Embryonic facial prominence (tissue), 1 donor: ENCODE measurements around the gene DLL1.
"Not testable (repeated sequence)": the region's sequence is repeated elsewhere in the genome, so short reads cannot be mapped to it uniquely, and the experiment has no call there.

Experiments used
- DNase-seq: peaks from one replicate; pipeline ENCODE4 v3.0.0-alpha.2; 2016; ENCODE audit errors: extremely low spot score

DLL1 gene

DNA sequence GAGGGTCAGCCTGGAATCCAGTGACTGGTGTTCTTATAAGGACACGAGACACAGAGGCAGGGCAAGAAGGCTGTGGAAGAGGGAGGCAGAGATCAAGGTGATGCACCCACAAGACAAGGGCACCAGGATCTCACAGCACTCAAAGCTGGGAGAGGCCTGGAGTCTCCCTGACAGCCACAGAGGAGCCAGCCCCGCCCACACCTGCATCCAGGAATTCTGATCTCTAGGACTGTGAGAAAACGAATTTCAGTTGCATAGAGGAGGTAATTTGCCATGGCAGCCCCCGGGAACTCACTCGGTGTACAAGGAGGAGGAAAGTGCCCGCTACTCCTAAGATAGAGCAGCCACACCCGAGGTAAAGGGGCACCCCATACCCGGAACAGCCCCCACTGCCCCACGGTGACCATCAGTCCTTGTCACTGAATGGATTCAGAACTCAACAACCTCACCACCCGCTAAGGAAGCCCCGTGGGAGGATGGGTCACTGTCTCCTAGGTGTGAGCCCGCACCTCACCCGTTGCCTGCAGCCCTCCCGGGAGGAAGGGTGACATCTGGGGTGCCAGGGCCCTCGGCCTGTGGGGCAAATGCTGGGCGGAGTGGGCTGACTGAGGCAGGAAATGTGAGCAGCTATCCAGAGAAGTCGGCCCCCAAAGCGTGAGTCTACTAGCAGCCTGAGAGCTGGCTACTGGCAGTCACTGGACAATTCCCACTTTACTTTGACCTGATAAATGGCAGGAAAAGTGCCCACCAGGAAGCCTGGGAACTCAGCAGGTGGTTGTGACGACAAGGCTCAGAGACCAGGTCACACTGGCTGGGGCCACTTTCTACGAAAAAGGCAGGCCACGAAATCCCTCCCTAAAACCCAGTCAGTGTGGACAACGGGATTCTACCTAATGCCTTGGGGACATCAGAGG is 22.4 kb downstream of the DLL1 start:
- DNase-seq, result no peak

DNA sequence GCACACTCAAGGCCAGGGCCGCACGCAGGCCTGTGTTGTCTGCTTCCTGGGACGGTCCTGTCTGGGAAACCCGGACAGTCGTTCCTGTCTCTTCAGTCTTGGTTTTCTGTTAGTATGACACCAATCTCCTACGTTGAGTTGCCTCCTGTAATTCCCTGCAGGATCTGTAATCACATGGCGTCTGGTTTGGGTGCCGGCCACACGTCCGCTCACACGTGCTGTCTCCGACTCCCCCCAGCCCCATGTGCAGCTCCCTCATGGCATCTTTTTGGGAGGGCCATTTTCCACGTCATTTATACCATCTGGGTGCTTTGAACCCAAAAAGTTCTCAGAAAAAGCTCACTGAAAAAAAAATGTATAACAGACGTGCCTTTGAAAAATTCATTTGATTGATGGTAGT is 23.2 kb downstream of the DLL1 start:
- DNase-seq, result no peak

DNA sequence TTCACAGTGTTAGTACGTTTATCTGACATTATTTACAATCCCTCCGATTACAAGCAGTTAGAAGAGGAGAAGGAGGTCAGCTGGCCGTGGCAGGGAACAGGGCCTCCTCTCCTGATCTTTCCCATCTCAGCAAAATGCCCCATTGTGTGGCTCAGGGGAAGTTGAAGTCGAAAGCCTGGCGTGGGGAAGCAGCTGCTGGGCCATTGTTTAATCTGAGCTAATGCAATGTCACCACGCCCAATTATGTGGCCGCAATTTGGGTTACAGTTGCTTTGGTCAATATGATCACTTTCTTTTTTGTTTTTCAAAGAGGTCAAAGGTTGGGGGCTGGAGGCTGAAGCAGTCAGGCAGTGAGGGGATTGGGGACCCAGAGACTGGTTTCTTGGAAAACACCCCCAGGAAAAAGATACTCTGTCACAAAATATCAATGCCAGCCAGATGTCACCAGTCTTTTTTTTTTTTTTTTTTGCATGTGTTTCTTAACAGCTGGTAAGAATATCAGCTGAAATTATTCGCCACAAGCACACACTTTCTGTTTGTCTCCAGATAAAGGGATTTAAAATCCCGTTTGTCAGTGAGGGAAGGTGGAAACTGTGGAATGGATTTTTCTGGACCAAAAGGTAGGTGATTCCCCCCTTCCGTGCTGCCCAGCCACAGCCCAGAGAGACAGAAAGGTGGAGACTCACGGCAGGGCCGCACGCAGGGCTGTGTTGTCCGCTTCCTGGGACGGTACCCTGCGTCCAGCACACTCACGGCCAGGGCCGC is 24.6 kb downstream of the DLL1 start:
- no peak for DNase-seq

DNA sequence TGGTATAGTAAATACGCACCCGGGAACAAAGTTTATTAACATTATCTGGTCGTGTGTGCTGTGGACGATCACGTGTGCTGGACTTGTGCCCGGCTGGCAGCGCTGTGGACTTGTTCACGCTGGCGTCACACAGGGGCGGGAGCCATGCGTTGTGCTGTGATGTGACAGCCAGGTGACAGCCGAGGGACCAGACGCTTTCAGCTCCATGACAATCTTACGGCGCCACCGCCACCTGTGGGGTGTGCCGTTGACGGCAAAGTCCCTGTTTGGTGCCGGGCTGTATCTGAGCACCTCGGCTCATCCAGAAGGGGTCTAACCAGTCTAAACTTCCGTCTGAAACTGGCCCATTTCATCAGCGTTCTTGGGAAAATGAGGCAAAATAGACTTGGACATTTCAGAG is 25.2 kb downstream of the DLL1 start:
- no peak for DNase-seq

DNA sequence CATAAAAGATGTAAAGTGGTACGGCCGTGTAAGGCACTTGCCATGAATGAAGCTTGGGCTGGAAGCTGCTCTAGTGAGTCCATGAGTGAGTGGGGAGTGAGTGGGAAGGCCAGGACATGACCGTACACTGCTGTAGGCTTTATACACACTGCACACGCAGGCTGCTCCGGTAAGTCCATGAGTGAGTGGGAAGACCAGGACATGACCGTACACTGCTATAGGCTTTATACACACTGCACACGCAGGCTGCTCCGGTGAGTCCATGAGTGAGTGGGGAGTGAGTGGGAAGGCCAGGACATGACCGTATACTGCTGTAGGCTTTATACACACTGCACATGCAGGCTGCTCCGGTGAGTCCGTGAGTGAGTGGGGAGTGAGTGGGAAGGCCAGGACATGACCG is 26.2 kb downstream of the DLL1 start:
- DNase-seq, result not testable (repeated sequence)

DNA sequence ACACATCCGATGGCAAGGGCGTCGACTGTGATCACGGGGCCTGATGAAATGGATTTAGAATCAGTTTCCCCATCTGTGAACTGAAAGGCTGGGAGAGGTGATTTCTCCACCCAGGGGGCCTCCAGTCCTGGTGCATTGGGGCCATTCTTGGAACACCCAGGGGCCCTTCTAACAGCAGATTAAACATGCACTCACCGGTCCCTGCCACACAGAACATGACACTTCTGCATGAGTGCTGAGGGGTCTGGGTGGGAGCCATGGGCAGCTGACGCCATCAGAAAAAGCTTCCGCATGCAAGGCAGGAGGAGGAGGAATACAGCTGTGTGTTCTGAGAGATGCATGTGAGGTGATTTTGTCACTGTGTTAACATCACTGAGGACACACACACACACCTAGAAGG is 26.8 kb downstream of the DLL1 start:
- no peak for DNase-seq

DNA sequence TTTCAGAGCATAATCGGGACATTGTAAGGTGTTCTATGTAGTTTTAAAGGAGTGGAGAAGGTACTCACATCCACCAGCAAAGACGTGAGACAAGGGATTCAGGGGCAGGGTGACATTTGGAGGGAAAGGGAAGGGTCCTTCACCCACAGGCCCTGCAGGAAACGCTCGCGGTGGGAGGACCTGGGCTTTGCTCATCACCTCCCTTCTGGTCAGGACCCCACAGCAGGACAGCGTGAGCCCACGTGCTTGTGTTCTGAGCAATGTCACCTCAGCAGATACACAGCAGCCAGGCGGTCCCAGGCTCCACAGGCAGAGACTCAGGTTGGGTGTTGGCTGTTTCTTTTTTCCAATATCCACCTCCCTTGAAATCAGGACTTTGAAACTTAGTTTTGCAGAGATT is 27.5 kb downstream of the DLL1 start:
- no peak for DNase-seq

DNA sequence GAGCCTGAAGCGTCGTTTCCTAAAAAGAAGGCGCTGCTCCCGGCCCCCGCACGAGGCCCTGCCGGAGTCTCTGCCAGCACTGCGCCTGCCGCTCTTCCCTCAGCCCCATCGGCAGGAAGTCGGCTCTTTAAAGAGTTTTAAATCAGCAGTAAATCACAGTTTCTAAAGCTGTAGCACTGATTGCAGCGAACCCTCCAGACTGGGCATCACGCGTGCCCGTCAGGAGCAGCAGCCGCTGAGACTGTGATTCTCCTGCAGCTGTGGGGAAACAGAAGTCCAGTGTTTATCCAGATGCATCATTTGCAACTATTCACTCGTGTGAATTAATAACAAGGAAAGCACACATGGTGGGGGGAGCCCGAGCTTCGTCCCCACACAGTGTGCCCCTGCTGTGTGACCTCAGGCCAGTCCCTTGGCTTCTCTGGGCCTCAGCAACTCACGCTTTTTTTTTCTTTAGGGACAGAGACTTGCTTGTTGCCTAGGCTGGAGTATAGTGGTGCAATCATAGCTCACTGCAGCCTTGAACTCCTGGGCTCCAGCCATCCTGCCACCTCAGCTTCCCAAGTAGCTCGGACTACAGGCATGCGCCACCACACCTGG is 28.3 kb downstream of the DLL1 start:
- no peak for DNase-seq

DNA sequence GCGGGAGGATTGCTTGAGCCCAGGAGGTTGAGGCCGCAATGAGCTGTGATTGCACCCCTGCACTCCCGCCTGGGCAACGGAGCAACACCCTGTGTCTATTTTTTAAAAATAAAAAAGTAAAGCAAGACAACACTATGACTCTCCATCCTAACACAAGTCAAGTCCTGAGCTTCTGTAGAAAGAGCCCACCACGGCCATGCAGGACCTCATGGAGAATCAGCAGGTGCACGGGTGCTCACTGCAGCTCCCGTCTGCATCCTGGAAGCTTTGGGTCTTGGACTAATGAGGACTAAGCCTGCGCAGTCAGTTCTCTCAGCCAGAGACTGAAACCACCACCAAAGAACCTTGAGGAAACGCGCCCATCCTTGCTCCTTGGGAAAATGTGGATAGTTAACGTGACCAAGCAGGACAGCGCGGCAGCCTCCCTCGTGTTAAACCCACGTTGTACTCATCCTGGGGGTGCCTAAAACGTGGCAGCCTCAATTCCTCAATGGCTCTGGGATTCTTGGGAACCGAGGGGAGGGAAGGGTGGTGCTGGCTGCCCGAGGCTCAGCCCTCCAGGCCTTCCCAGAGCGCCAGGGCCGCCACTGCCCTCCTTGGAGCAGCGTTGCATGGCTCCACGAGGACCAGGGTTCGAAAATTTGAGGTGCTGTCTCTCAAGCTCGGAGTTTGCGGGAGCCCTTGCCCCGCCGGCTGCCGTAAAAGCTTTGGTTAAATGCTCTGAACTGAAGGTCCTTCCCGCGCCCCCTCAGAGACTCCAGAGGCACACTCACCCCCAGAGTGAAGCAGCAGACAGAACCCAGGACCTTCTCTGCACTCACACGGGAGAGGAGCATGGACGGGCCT is 29.0 kb downstream of the DLL1 start:
- DNase-seq, result no peak

DNA sequence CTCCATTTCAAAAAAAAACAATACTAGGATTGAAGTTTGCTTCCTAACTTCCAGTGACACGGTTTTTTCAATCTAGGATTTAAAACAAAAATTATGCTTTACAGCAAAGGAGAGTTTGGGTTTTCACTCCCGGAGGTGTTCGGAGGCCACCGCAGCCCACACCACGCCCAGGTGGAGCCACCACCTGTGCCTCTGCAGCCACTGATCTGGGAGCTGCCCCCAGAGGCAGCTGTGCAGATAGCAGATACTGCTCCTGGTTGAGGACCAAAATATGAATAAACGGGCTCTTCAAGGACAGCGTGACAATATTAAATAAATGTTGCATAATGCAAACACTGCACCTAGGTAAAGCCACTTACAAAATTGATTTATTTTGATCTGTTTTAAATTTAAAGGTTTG is 30.2 kb downstream of the DLL1 start:
- DNase-seq, result no peak

DNA sequence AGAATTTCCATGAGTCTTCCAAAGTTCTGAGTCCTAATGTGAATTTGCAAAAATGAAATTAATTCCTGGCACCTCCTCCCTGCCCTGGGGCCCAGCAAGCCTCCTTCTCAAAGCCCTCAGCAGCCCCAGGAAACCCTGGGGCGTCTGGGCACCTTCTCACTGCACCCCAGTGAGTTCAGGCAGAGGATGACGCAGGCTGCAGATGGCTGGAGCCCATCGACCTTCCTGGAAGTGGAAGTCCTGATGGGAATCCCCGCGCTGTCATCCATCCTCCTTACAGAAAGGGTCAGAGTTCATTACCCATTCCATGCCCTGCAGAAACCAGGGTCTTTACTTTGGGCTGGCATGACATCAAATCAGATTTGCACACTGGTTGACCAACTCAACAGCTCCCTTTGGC is 31.6 kb downstream of the DLL1 start:
- DNase-seq, result no peak

DNA sequence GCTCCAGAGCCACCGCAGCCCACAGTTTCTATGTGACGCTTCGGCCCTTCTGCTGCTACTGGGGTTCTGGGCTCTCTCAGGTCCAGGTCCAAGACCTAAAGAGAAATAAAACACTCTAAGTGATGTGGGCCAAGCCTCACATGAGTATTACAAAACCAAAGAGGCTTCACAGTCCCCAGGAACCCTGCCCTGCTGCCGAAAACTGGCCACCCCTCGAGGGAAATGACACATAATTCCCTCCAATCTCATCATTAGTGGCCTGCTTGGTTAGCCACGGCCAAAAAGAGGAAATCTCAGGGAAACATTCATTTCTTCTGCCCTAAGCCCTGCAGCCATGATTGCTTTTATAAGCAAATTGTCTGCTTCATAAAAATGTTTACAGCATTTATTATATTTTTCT is 32.5 kb downstream of the DLL1 start:
- DNase-seq, result no peak

DNA sequence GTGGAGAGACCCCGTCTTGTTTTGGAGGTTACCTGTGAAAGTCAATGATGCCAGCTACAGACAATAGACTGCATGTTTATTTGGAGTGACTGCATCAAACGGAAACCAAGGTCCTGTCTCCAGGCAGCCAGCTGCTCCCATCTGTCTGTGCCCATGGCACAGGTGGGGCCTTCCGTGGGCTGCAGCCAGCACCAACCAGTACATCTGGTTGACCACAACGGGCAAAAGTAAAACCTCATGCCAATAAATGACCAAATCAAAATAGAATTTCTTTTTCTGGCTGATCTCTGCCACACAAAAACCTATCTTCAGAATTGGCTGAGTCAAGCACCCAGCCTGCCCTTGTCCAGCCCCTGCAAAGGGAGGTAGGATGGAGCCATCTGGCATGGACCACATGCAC is 33.5 kb downstream of the DLL1 start:
- DNase-seq, result no peak

DNA sequence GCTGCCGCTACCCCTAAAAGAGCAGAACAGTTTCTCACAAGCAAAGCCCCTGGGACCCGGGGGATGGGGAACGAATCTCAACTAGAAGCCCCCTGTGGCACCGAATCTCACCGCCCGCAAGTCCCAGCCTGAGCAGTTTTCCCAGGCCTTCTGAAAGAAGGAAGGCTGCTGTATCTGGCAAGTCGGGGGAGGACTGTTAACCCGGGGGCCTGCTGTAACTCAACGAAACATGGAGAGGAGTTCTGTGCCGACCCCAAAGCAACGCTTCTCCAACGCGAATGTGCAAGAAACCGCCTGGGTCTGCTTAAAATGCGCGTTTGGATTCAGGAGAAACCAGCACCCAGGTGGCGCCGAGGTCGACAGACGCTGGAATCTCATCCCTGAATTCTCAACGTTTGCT is 34.2 kb downstream of the DLL1 start:
- no peak for DNase-seq

DNA sequence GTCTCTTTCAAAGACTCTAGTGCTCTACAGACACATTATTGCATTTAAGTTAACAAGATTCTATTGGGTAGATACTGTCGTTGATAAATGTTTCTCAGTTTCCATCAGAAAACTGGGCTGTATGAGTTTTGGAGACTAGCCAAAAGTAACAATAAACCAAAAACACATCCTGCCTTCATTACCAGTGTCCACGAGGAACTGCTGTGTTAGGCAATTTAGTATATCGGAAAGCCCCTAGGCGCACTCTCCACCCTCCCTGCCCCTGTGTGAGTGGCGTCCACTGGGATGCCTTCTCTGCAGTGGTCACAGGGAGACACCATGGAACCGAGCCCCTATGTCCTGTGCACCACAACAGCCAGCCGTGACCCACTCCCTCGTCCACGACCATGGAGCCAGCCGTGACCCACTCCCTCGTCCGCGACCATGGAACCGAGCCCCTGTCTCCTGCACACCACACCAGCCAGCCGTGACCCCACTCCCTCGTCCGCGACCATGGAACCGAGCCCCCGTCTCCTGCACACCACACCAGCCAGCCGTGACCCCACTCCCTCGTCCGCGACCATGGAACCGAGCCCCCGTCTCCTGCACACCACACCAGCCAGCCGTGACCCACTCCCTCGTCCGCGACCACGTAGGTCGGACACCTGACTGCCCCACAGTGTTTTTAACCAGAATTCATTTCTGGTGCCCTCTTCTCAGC is 35.3 kb downstream of the DLL1 start:
- no peak for DNase-seq

DNA sequence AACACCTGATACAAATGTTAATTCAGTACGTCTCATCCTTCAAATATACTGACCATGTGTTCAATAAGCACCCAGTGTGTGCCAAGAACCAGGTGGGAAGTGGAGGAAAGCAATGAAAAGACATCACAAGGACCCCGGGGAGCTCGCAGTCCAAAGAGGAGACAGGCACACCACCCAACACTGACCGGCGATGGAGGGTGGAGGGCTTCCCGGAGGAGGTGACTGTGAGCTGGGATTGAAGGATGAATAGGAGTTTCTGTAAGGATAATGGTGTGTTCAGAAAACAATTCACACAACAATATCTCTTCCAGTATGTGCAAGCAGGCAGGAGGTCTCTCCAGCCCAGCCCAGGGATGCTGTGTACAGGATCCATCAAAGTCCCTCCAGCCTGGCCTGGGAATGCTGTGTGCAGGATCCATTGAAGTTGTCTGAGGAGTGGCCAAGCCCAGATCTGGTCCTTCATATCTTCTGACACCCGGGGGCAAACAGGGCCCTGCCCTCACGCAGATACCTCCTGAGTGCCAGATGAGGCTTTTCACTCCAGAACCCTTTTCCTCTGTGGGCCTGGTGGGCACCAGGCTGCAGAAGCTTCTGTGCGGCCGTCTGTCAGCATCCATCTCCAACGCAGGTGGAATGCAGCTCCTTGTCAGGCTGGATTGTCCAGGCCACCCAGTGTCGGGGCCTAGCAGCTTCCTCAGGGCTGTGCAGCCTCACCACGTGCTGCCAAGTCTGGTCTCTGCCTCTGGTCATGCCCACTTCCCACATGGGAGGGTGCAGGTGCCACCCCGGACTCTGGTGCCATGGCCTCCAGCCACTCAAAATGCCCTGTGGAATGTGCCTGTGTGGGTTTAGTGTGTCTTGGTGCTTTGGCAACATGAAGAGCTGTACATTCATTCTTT is 36.3 kb downstream of the DLL1 start:
- no peak for DNase-seq

DNA sequence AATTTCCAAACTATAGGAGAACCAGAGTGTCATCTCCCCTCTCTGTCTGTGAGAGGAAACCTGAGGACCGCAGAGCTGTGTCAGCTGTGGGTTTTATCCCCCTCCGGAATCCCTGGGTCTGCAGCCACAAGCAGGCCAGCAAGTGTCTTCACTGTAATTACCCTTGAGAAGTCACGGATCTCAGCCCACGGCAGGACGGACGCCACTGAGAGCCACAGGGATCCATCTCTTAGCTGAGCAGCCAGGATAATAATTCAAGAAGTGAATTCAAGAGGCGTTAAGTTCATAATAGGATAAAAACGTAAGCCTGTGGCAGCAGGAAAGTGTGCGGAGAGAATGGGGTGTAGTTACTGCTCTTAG is 37.0 kb downstream of the DLL1 start:
- no peak for DNase-seq

DNA sequence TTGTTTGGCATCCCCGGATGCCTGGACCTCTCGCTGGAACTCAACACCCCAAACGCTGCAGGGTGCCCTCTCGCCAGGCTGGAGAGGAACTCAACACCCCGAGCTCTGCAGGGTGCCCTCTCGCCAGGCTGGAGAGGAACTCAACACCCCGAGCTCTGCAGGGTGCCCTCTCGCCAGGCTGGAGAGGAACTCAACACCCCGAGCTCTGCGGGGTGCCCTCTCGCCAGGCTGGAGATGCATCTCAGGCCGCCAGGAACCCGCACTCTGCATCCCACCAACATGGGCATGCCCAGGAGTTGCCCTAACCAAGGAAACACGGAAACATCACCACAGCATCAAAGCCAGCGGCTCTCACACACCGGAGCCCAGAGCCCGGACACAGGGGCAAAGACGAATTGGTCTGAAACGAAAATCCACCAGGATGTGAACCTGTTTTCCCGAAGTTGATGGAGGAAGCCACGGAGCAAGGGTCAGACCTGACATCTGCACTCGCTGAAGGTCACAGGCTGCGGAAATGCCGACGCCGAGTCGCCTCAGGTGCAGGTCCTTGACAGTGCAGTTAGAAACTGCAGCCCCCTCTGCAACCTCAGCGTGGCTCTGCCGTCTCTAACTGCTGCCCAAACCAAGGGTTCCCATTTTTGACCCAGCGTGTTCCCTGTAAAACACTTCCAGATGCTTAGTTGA is 37.5 kb downstream of the DLL1 start:
- no peak for DNase-seq

DNA sequence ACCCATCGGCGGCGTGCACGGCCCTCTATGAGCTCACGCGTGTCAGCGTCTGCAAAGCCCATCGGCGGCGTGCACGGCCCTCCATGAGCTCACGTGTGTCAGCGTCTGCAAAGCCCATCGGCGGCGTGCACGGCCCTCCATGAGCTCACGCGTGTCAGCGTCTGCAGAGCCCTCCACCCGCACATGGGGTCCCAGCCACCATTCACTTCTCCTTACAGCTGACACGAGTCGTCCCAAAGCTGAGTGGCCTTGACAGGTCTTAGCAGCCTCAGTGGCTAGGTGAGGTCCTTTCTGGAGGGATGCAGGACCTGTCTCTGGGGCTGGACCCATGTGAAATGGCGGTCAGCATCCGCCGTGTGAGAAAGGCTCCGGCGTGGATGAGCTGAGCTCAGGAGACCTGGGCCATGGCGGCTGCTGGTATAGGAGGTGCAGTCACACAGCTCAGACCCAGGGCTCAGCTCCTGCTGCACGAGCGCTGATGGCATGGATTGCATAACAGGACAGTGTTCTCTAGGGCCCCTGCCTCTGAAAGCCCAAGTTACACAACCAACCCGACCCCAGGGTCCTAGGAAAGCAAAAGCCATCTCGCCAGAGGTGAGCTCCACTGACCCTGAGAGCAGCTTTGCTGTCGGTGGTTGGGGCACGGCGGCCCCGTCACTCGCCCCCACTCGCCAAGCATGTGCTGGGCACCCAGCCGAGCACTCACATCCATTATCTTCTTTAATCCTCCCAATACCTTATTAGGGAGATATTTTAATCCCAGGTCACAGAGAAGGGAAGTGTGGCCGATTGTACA is 38.9 kb downstream of the DLL1 start:
- DNase-seq, result no peak
